ENCODE data around the gene ZNF273. TPM values are rescaled to one million over a fixed set of nuclear protein-coding genes. Genes with fewer than 3 reads are reported as not detected.
"Not testable (repeated sequence)": the region's sequence is repeated elsewhere in the genome, so short reads cannot be mapped to it uniquely, and the experiment has no call there.

ZNF273 gene
- total RNA-seq, 2 experiments from 2014 or later = 11.3 to 11.9 TPM

GRCh38 chr7:64934478-64934877 lies 31.4 kb downstream of the ZNF273 start:
- DNase-seq (no peak), ATAC-seq (no peak)
- POLR2A ChIA-PET = no interaction called here
- H3K36me3 Mint-ChIP-seq (ENCODE audit: low read depth) = peaks cover 14% of the 10 kb centered on the region
- intact Hi-C loops (cut with micrococcal nuclease) = no loop called here
- TF ChIP-seq, protein P1, sequence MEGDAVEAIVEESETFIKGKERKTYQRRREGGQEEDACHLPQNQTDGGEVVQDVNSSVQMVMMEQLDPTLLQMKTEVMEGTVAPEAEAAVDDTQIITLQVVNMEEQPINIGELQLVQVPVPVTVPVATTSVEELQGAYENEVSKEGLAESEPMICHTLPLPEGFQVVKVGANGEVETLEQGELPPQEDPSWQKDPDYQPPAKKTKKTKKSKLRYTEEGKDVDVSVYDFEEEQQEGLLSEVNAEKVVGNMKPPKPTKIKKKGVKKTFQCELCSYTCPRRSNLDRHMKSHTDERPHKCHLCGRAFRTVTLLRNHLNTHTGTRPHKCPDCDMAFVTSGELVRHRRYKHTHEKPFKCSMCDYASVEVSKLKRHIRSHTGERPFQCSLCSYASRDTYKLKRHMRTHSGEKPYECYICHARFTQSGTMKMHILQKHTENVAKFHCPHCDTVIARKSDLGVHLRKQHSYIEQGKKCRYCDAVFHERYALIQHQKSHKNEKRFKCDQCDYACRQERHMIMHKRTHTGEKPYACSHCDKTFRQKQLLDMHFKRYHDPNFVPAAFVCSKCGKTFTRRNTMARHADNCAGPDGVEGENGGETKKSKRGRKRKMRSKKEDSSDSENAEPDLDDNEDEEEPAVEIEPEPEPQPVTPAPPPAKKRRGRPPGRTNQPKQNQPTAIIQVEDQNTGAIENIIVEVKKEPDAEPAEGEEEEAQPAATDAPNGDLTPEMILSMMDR (IDR thresholded peaks at IDR 0.05) = no peak
- H3K4me1 Mint-ChIP-seq (ENCODE audit: low read depth) = no peaks in the 10 kb centered on the region
- CTCF ChIA-PET = no interaction called here
- H3K27me3 Mint-ChIP-seq = no peaks in the 10 kb centered on the region
- no peak overlapping the region for H3K27ac Mint-ChIP-seq
- H3K9me3 Mint-ChIP-seq = peaks cover 17% of the 10 kb centered on the region
- H3K4me3 Mint-ChIP-seq = no peak overlapping the region

- ChIA-PET CTCF (interaction anchor here (2.6 kb wide), 1 partner anchor 13 kb away, joined by 13 read pairs; no protein-coding TSS in a partner anchor), POLR2A (no interaction called here)
- no peak overlapping the region for H3K4me3 Mint-ChIP-seq
- ATAC-seq (no peak), DNase-seq (no peak)
- H3K4me1 Mint-ChIP-seq (ENCODE audit: low read depth) = no peaks in the 10 kb centered on the region
- peaks cover 2% of the 10 kb centered on the region for H3K27me3 Mint-ChIP-seq
- intact Hi-C loops (cut with micrococcal nuclease) = no loop called here
- H3K9me3 Mint-ChIP-seq = peaks cover 10% of the 10 kb centered on the region
- TF ChIP-seq, protein P1 (IDR thresholded peaks at IDR 0.05) = no peak
- peaks cover 6% of the 10 kb centered on the region for H3K36me3 Mint-ChIP-seq (ENCODE audit: low read depth)
- no peak overlapping the region for H3K27ac Mint-ChIP-seq
These were observed 35.5 kb downstream of the ZNF273 start for GRCh38 chr7:64938540-64938939.

DNA sequence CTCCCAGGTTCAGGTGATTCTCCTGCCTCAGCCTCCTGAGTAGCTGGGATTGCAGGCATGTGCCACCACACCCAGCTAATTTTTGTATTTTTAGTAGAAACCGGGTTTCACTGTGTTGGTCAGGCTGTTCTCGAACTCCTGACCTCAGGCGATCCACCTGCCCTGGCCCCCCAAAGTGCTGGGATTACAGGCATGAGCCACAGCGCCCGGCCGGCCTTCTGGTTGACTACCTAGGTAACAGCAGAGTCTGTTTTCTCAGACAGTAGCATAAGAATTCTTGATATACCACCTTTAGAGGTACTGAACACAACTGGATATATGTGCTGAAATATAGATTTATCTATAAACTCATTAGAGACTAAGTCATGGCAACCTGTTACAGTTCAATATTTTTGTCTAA lies 36.9 kb downstream of the ZNF273 start:
- H3K27ac Mint-ChIP-seq; ATAC-seq; H3K27me3 Mint-ChIP-seq; H3K4me1 Mint-ChIP-seq (ENCODE audit: low read depth); H3K9me3 Mint-ChIP-seq; DNase-seq; intact Hi-C loops (cut with micrococcal nuclease); H3K36me3 Mint-ChIP-seq (ENCODE audit: low read depth); H3K4me3 Mint-ChIP-seq: not testable (repeated sequence)
- ChIA-PET POLR2A (interaction anchor here (0.6 kb wide), 1 partner anchor 1720 kb away, joined by 3 read pairs; no protein-coding TSS in a partner anchor), CTCF (interaction anchor here (2.6 kb wide), 1 partner anchor 11 kb away, joined by 13 read pairs; no protein-coding TSS in a partner anchor)

DNA sequence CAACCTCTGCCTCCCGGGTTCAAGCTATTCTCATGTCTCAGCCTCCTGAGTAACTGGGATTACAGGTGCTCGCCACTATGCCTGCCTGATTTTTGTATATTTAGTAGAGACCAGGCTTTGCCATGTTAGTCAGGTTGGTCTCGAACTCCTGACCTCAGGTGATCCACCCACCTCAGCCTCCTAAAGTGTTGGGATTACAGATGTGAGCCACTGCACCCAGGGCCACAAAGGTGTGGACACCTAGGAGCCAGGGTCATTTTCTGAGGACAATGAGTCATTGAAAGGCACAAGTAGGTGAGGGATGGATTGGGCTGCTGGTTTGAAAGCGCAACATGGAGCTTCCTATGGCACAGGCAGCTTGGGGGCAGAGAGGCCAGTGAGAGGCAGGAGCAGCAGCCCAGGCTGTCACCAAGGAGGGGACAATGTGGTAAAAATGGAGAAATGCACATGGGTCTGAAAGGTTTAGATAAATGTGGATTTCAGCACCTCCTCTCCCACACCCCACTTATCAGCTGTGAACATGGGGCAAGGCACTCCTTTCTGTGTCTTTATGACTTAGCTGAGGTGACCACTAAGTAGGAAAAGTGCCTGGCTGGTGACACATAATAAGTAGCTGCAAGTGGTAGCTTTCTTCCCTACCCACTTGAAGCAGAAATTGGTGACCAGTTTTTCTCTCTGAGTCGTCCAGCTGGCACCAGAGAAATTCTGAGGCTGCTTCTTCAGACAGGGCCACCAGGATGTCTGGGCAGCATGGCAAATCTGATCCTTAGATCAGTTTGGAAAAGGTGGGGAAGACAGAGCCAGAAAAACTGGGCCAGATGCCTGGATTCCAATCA lies 41.8 kb downstream of the ZNF273 start:
- POLR2A ChIA-PET; H3K36me3 Mint-ChIP-seq (ENCODE audit: low read depth); intact Hi-C loops (cut with micrococcal nuclease); H3K9me3 Mint-ChIP-seq; H3K27ac Mint-ChIP-seq; H3K4me1 Mint-ChIP-seq (ENCODE audit: low read depth); H3K4me3 Mint-ChIP-seq; DNase-seq; ATAC-seq: not testable (repeated sequence)
- CTCF ChIA-PET = interaction anchor here (1.6 to 1.8 kb wide), 3 partner anchors 8 to 363 kb away, joined by 3 to 8 read pairs (median 6); partner anchors contain the start of gene ZNF138
- H3K27me3 Mint-ChIP-seq = peaks cover 31% of the 10 kb centered on the region

- no peaks in the 10 kb centered on the region for H3K9me3 Mint-ChIP-seq
- intact Hi-C loops (cut with micrococcal nuclease) = no loop called here
- peaks cover 39% of the 10 kb centered on the region for H3K27me3 Mint-ChIP-seq
- H3K36me3 Mint-ChIP-seq (ENCODE audit: low read depth) = no peaks in the 10 kb centered on the region
- ATAC-seq (no peak), DNase-seq (no peak)
- no peak overlapping the region for H3K27ac Mint-ChIP-seq
- ChIA-PET CTCF (interaction anchor here (1.4 to 1.8 kb wide), 4 partner anchors 9 to 362 kb away, joined by 3 to 8 read pairs (median 4); partner anchors contain the start of gene ZNF138), POLR2A (no interaction called here)
- peaks cover 2% of the 10 kb centered on the region for H3K4me1 Mint-ChIP-seq (ENCODE audit: low read depth)
- TF ChIP-seq, protein P1 (IDR thresholded peaks at IDR 0.05) = no peak
- no peak overlapping the region for H3K4me3 Mint-ChIP-seq
These were observed 42.6 kb downstream of the ZNF273 start for GRCh38 chr7:64945503-64946175.
